Pons (tissue), 1 donor: Measurements from ENCODE around the gene GATA2.

Experiments
- DNase-seq: peaks from one replicate; pipeline ENCODE4 v3.0.0-alpha.2; 2016; ENCODE audit warnings: low spot score

Gene GATA2

DNA sequence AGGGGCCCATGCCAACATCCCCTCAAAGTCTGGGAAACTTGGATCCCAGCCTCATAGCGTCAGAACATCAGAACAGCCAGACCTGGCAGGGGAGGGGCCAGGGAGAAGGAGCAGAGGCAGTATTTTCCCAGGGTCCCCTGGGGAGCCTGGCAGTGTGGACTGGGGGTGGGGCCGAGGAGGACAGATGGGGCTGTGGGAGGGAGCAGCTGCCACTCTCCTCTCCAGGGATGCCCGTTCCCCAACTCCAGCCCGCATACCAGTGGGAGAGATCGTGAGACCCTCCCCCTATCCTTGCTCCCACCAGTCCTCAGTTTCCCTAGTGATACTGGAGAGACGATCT, 19.9 kb downstream of the GATA2 start:
- DNase-seq, result no peak

DNA sequence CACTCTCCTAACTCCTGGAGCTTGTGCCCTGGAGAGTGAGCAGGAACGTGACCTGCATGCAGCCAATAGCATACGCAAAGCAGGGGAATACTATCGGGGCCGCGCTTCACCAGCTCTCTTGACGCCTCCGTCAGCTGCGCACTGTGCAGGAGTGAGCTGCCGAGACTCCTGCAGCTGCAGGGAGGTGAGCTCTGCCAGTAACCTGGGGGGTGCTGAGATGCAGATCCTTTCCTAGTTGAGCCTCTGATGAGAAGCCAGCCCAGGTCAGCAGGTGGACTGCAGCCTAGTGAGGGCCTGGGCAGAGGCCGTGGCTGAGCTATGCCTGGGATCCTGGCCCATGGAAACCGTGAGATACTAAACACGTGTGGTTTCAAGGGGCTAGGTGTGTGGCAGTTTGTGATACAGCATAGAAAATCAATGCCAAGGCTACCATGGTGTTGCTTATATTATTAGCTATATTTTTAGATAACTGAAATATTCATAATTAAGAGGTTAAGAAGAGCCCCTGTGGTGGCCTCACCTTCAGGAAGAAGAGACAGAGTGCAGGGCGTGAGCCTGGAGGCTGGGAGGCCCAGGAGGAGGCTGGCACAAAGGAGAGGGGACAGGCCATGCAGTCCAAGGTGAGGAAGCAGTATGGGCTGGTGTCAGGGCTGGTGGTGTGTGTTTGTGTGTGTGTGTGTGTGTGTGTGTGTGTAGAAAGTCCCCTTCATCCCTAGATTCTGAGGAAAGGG, 20.4 kb downstream of the GATA2 start:
- DNase-seq, result no peak

DNA sequence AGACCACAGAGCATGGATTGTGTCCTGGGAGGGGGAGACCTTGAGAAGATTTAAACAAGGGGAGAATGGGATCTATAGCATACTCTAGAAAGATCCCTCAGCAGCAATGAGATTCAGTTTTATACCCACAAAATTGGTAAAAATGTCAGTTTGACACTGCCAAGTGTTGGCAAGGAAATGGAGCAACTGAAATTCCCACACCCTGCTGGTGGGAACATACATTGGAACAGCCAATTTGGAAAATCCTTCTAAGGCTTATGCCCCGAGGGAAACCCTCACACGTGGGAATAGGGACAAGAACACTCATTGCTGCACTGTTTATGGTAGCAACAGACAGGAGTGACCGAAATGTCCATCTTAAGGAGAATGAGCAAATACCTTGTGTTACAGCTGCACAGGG, 21.3 kb downstream of the GATA2 start:
- DNase-seq, result no peak

DNA sequence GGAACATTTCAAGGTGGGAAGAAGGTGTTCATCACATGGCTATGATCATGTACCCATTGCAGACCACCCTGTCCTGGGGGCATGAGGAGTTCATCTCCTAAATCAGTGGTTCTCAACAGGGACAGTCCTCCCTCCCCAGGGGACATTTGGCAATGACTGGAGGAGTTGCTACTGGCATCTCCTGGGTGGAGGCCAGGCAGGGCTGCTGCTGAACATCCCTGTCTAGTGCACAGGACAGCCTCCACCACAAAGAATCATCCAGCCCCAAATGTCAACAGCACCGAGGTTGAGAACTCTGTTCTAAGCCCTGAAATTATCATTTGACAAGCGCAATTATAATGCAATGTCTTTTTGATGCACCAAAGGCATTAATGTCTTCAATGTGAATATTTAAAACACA, 21.9 kb downstream of the GATA2 start:
- DNase-seq, result no peak

DNA sequence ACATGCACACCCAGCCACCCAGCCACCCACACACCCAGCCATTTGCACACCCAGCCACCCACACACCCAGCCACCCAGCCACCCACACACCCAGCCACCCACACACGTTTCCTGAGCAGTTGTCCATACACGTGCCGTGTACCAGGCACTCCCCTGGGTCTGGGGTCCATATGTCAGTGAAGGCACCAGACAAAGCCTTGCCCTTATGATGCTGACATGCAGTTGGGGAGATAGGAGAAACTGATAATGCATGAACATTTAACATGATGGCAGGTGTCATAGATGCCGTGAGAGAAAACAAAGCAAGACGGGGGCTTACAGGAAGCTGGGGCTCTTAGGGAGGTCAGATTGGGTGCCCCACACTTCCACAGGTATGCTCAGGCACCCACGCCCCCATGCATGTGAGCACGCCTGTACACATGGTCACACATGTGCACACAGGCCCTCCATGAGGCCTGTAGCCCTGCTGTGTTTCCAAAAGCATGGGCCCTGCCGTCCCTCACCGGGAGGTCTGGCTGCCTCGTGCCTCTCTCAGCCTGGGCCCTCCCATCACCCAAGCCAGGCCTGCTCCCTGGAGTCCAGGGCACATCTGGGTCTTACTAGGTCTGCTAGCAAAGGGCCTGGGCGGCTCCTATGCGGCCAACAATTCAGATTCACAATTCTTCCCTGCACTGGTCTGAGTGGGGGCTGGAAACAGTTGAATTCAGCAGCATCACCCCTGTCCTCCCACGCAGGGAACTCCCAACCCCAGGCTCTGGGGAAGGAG, 22.7 kb downstream of the GATA2 start:
- DNase-seq, result no peak

DNA sequence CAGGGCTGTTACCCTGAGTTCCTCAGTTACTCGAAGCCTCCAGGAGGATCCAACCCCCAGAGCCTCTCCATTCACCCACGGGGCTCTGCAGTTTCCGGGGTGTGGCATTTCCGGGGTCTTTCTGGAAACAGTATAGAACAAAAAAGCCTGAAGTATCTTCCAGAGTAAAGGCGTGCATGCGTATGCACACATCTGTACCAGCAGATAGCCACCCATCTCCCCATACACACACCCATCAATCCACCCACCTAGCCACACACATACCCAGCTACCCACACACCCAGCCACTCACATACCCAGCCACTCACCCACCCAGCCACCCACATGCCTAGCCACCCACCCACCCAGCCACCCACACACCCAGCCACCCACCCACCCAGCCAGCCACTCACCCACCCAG, 23.4 kb downstream of the GATA2 start:
- DNase-seq, result no peak

DNA sequence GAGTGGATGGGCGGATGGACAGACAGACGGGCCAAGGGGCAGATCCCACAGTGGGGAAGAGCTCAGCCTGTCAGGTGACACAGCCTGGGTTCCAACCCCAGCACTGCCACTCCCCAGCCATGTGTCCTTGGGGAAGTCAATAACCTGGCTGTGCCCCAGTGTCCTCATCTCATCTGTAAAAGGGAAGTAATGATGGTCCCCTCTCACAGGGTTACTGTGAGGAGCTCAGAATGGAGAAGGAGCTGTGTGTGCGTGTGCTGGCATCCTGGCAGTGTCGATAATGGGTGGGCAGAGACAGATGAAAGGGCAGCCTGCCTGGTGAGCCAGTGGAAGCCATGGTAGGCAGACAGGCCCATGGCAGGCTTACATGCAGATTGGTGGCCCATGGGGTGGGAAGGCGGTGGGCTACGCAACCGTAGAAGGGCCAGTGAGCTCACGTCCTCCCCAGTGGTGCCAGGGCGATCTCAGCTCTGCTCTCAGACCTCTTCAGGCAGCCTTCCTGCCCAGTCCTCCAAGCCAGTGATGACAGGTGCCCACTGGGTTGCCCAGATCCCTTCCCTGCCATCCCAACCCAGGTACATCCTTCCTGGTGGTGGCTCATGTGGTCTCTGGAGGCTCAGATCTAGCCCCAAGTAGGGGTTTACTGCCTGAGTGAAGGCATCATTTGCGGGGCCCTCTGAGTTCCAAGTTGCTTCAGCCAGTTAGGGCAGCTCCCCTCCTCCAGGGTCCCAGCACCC, 24.0 kb downstream of the GATA2 start:
- no peak for DNase-seq

DNA sequence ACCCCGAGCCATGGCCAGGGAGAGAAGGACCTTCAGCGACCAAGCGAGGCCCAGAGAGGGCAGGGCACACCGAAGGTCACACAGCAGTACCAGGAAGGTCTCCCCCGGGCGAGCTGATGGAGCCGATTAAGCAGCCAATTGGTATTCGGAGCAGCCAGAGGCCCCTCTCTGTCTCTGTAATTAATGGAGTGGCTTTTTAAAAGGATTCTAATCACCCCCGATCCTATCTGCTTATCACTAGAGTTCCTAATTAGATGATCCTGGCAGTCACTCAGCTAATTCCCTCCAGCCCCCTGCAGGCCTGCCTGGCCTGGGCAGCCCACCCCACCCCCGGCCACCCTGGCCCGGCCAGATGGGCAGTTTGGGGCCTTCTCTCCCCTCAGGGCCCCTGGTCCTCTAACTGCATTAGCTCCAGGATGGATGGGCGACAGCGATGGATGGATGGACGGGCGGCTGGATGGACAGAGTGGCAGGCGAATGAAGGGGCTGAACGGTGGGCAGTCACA, 24.7 kb downstream of the GATA2 start:
- no peak for DNase-seq

DNA sequence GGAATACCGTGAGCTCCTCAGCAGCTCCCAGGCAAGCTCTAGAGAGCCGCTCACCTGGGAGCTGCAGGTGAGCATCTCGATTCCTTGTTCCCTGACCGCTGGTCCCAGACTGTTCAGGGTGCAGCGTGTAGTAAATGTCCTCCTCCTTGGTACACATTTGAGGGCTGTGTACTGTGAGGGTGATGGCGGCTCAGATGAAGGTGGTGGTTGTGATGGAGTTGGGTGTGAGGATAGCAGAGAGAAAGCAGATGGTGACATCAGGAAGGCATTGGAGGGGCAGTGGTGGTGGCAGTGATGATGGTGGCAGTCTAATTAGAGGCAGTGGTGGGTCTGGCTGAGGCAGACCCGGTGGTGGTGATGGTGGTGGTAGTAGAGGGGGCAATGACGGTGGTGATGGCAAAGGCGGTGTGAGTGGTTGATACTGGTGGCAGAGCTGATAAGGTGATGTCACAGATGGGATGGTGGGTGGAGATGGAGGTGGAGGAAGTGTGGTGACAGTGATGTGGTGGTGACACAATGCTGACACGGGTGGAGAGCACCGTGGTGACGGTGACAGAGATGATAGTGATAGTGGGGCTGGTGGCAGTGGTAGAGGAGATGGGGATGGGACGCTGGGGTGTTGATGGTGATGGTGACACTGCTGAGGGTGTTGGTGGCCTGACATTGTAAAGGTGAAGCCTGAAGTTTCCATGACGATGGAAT, 26.0 kb downstream of the GATA2 start, which contains the start of gene DNAJB8:
TSS of gene DNAJB8 (minus strand) at position 51 of the 702 bp plus-strand sequence. CDS start 3,645 bp downstream, outside the sequence.
- DNase-seq, result no peak

DNA sequence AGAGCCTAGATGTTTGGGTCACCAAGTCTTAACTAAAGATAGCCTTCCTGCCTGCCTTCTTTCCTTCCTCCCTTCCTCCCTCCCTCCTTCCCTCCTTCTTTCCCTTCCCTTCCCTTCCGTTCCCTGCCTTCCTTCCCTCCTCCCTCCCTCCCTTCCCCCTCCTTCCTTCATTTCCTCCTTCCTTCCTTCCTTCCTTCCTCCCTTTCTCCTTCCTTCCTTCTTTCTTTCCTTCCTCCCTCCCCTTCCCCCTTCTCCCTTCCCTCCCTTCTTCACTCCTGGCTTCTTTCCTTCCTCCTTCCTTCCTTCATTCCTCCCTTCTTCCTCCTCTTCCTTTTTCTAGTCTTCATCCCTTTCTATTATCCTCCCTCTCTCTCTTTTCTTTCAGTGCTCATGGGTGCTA, 28.3 kb downstream of the GATA2 start:
- DNase-seq, result no peak

DNA sequence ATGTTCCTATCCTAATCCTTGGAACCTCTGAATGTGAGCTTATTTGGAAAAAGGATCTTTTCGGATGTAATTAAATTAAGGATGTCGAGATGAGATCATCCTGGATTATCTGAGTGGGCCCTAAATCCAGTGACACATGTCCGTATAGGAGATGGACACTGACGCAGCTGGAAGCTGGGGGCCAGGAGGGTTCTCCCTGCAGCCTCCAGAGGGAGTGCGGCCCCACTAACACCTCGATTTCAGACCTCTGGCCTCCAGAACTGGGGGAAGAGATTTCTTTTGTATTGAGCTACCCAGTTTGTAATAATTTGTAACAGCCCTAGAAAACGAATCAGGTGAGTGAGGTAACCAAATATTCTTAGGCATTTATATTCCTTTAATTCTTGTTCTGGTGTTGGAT, 28.8 kb downstream of the GATA2 start:
- no peak for DNase-seq

DNA sequence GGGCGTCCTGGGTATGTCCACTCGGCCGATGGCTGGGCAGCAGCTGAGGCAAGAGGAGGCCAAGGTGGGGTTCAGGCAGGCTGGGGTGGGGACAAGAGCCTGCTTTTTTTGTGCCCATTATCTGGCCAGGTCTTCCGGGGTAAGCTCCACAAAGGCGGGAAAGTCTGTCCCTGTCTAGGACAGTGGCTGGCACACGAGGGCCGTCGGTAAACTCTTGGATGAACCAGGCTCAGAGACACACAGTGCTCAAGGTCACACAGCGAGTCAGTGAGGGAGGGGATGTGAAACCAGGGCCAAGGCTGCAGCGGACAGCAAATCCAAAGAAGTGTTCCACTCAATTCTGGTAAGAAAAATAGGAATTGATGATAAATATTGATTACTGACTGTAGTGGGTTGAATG, 29.2 kb downstream of the GATA2 start:
- DNase-seq, result no peak

DNA sequence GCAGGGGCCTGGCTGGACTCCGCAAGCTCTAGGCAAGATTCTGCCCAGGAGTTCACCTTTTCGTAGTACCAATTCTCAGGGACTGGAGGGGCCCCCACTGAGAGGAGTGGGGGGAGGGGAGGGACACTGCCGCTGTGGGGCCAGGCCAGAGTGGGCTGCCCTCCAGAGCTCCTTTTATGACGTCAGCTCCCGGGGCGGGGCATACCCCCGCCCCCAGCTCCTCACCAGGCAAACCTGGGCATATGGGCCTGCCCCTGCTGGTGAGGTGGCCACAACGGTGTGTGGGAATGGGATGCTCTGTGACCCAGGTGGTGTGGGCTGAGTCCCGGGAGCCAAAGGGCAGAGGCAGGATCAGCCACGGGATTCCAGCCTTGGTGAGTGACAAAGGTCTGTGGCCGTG, 29.6 kb downstream of the GATA2 start:
- no peak for DNase-seq

DNA sequence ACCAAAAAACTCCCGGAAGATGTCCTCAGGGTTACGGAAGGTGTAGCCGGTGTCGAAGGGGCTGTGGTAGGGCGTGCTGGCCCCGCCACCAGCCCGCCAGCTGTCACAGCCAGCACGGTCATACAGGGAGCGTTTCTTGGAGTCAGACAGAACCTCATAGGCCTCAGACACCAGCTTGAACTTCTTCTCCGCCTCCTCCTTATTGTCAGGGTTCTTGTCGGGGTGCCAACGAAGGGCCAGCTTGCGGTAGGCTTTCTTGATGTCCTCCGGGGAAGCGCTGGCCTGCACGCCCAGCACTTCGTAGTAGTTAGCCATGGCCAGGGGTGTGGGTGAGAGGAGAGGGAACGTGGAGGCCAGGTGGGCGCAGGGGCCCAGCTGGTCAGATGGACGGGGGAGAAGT, 30.1 kb downstream of the GATA2 start:
- no peak for DNase-seq

DNA sequence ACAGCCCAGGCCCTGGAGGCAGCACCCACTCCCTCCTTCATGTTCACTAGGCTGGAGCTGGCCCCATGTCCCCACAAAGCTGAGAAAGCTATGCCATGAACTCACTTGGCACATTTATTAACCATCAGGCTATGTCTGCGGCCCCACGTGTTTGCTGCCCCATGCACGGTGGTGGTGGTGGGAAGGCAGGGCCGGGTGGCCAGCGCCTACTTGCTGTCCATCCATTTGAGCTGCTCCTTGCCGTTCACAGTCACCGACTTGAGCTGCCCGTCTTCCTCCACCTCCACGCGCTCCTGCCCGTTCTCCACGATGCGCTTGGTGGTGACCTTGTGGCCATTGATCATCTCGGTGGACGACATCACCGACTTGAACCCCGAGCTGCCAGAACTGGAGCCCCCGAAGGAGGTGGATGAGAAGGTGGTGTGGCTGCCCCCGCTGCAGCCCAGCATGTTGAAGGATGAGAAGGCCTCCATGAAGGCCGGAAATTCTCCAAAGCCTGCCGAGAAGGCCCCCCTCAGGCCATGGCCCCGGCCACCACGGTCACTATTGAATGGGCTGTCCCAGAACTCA, 30.6 kb downstream of the GATA2 start:
- no peak for DNase-seq

DNA sequence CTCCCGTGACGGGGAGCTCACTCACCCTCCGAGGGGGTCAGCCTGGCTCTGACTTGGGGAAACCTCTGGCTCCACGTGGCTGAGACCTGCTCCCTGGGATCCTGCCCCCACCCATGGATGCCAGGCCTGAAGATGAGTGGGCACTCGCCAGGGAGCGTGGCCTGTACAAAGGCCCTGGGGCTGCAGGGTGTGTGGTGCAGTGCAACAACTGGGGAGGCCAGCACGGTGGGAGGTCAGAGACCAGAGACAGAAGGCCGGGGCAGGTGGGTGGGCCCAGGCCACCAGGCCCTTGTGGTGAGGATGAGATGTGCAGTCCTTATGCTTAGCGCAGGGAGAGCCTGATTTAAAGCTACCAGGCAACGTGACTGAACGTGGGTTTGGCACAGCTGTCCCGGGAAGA, 31.3 kb downstream of the GATA2 start:
- DNase-seq, result no peak

DNA sequence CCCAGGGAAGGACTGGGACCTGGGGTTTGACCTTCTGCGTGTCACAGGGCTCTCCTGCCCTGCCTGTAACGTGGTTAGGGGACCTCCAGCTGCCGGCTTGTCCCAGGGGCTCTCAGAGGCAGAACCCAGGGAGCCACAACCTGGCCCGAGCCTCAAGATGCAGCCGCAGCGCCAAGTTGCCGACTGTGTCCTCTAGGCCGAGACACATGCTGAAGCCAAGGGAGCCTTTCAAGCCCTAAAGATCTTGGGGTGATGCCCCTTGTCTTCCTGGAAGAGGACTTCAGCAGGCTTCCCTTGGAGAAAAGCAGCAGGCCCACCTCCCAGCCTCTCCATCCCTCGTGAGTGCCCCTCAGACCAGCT, 33.6 kb downstream of the GATA2 start:
- DNase-seq, result no peak

DNA sequence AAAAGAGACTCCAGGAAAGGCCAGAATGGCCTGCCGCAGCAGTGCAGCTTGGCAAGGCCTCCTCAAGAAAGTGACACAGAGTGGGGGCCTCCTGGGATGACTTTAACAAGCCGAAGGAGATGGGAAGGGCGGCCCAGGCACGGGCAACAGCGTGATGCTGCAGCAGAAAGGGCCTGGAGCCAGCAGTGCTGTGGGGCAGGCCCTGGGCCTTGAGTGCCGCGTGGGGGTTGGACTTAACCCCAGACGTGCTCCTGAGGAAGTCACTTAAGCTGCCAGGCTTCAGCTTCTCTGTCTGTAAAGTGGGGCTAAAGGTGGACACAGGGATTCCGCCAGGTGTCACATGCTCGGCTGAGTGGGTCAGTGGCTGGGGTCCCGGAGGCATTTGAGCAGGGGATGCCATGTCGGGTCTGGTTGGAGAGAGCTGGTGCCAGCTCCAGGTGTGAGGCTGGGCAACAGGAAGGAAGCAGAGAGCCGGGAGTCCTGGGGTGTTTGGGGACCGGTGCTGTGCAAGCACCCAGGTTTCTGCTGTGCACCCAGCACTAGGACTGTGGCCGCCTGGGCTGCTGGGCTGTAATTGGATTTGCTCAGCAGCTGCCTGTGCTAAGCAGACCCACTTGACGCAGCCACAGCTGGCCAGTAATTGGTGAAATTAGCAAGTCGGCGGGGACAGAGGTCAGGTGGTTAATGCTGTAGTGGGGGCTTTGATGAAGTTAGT, 34.1 kb downstream of the GATA2 start:
- DNase-seq, result no peak

DNA sequence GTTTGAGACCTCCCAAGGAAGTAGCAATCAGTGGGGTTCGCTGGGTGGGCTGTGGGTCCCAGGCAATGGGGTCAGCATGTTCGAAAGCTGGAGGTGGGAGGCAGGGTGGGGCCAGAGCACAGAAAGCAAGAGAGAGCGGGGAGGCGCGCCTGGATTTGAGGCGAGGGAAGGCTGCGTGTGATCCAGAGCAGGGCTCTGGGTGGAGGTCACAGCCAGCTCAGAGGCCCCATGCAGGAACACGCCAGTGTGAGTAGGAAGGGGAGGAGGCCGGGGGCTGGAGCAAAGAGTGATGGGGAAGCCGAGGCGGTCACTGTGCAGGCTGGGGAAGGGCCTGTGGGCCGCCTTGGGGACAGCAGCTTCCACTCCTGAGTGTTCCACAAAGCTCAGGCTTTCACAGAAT, 35.1 kb downstream of the GATA2 start:
- DNase-seq, result no peak

DNA sequence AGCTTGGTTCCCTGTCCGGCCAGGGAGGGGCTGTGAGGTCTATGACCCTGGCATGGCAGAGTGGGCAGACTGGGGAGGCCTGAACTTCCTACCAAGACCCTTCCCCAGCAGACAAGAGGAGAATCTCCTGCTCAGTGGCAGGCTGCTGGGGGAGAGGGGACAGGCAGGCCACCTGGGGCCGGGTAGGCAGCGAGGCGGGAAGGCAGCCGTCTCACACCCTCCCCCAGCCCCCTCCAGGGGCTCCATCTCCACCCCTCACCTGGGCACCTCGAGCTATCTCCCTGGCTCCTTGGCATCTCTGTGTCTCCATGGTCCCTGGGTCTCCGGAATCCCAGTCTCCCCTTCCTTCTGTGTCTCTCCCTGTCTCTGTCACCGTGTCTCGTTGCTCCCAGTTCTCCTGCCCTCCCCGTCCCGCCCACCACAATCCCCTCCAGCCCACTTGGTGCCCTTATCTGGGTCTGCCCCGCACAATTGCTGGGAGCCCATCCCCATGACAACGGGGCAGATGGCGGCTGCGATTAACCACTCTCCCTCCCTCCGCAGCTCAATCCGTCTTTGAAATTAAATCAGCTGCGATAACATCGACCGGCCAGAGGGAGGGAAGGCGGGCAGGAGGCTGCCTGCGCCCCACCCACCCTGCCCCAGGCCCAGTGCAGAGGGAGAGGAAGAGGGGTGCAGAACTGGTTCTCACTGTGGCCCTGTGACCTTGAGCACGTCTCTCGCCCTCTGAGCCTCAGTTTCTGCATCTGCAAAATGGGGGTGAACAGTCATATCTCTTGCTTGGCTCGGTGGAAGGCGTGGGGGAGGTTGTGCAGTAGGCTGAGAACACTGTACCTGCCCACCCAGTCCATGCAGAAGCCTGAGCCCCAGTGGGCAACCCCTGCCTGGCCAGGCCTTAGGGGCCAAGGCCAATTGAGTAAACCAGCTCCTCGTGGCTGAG, 36.0 kb downstream of the GATA2 start:
- no peak for DNase-seq
